Endothelial cell of umbilical vein (primary cell): ENCODE results near the gene MAST4. TPM values are rescaled to one million over a fixed set of nuclear protein-coding genes. Genes with fewer than 3 reads are reported as not detected.

Experiments
- BruUV-seq: library from RNA; stranded (reverse); fragments of 400-500 nt; replicated peaks from 2 replicates; lab custom pipeline; 2021; lab: Mats Ljungman, UMichigan
- CTCF ChIA-PET: fragments of 300-600, 350-600 bp; sonication (Branson Sonifier 250); formaldehyde crosslinking; loops from one replicate; lab custom pipeline; 2021; ENCODE audit warnings: antibody characterized with exemption, inconsistent platforms; lab: Charles Lee
- POLR2A ChIA-PET: fragments of 300-600, 350-600 bp; sonication (Branson Sonifier 250); formaldehyde crosslinking; loops from one replicate; lab custom pipeline; 2021; ENCODE audit warnings: antibody characterized with exemption, inconsistent platforms; lab: Charles Lee
- DNase-seq: peaks from one replicate; pipeline ENCODE4 v3.0.0-alpha.2; 2011; ENCODE audit warnings: low read depth, low spot score
- FAIRE-seq: peaks from 2 replicates; lab custom pipeline; 2011; peaks lifted over from hg19 to GRCh38; lab: Jason Lieb, UNC
- H2AFZ ChIP-seq: 2 replicates; pipeline ENCODE4 v1.6.0; 2012; ENCODE audit warnings: low read depth, low read length, control low read depth, inconsistent platforms
- H3K27ac ChIP-seq: 2 replicates; pipeline ENCODE4 v1.5.1; 2011; ENCODE audit warnings: low read depth, mild to moderate bottlenecking, control low read depth, low read length, moderate library complexity; ENCODE audit not compliant: insufficient read depth
- H3K27me3 ChIP-seq, 2 experiments: 2 replicates each; pipeline versions ENCODE4 v1.6.0 to v1.6.1; 2011; ENCODE audit warnings: low read length in 2 of 2, mixed read lengths in 1 of 2; ENCODE audit not compliant: control insufficient read depth in 2 of 2, insufficient read depth in 2 of 2
- H3K36me3 ChIP-seq, 2 experiments: 2 replicates in 1 of 2; 3 replicates in 1 of 2; pipeline ENCODE4 v1.5.1; 2011; ENCODE audit warnings: low read length in 2 of 2, mild to moderate bottlenecking in 1 of 2, moderate library complexity in 1 of 2; ENCODE audit not compliant: control insufficient read depth in 2 of 2, insufficient read depth in 2 of 2; ENCODE audit errors: extremely low read depth in 1 of 2
- H3K4me1 ChIP-seq: 3 replicates; pipeline ENCODE4 v1.5.1; 2011; ENCODE audit warnings: mild to moderate bottlenecking, low read length; ENCODE audit not compliant: control insufficient read depth, insufficient read depth; ENCODE audit errors: extremely low read depth
- H3K4me2 ChIP-seq: 2 replicates; pipeline ENCODE4 v1.6.1; 2011; ENCODE audit warnings: low read length, control low read depth, mixed read lengths; ENCODE audit not compliant: insufficient read depth
- H3K4me3 ChIP-seq, 3 experiments: fragments of 200-600 bp in 1 of 3; sonication (generic), shearing (Covaris generic) in 1 of 3; replicated peaks in 1 of 3; 2 replicates each; pipeline ENCODE4 v1.5.1; 2011 to 2016; ENCODE audit warnings: control low read depth in 3 of 3, low read length in 3 of 3, mild to moderate bottlenecking in 2 of 3, inconsistent platforms in 1 of 3, low read depth in 1 of 3, moderate library complexity in 1 of 3; ENCODE audit not compliant: insufficient read depth in 1 of 3
- H3K79me2 ChIP-seq: 2 replicates; pipeline ENCODE4 v1.6.0; 2012; ENCODE audit warnings: low read length, inconsistent platforms; ENCODE audit not compliant: control insufficient read depth, insufficient read depth
- H3K9ac ChIP-seq: replicated peaks from 2 replicates; pipeline ENCODE3; 2011; ENCODE audit warnings: low read length, control low read depth; ENCODE audit not compliant: insufficient read depth; ENCODE audit errors: extremely low read depth
- H3K9me1 ChIP-seq: replicated peaks from 3 replicates; pipeline ENCODE4 v1.6.0; 2011; ENCODE audit warnings: mild to moderate bottlenecking, low read length; ENCODE audit not compliant: control insufficient read depth, insufficient read depth; ENCODE audit errors: extremely low read depth
- H3K9me3 ChIP-seq: replicated peaks from 2 replicates; pipeline ENCODE4 v1.5.1; 2012; ENCODE audit warnings: low read length, inconsistent platforms; ENCODE audit not compliant: control insufficient read depth, insufficient read depth
- H4K20me1 ChIP-seq: replicated peaks from 2 replicates; pipeline ENCODE3; 2011; ENCODE audit warnings: mild to moderate bottlenecking, low read length; ENCODE audit not compliant: control insufficient read depth, insufficient read depth; ENCODE audit errors: extremely low read depth
- CTCF ChIP-seq, 2 donors: IDR thresholded peaks; 1 replicate in 1 of 2; 2 replicates in 1 of 2; pipeline ENCODE4 v1.5.1; 2011; ENCODE audit warnings: low read length in 2 of 2, mild to moderate bottlenecking in 2 of 2, moderate library complexity in 2 of 2, control low read depth in 1 of 2, inconsistent platforms in 1 of 2, low read depth in 1 of 2; ENCODE audit not compliant: insufficient read depth in 1 of 2; ENCODE audit errors: extremely low read depth in 1 of 2
- EZH2 ChIP-seq: IDR thresholded peaks from 2 replicates; pipeline ENCODE4 v1.6.1; 2012; ENCODE audit warnings: borderline replicate concordance, low read depth, mild to moderate bottlenecking, moderate library complexity, low read length, inconsistent platforms; ENCODE audit not compliant: severe bottlenecking
- FOS ChIP-seq: IDR thresholded peaks from 2 replicates; pipeline ENCODE4 v1.6.1; 2011; ENCODE audit warnings: mild to moderate bottlenecking, low read length, moderate library complexity, borderline replicate concordance; ENCODE audit not compliant: insufficient read depth
- GATA2 ChIP-seq: IDR thresholded peaks from 2 replicates; pipeline ENCODE4 v1.7.0; 2011; ENCODE audit warnings: low read depth, mild to moderate bottlenecking, moderate library complexity, mixed read lengths, low read length; ENCODE audit not compliant: insufficient read length, insufficient read depth
- JUN ChIP-seq: IDR thresholded peaks from 2 replicates; pipeline ENCODE4 v1.6.1; 2011; ENCODE audit warnings: borderline replicate concordance, low read depth; ENCODE audit not compliant: insufficient read length, insufficient read depth
- MAX ChIP-seq: IDR thresholded peaks from 2 replicates; pipeline ENCODE4 v1.6.1; 2011; ENCODE audit not compliant: insufficient read depth, insufficient read length
- MYC ChIP-seq: IDR thresholded peaks from one replicate; pipeline ENCODE4 v1.6.1; 2011; ENCODE audit warnings: mild to moderate bottlenecking, low read depth, low read length
- POLR2A ChIP-seq: IDR thresholded peaks from 2 replicates; pipeline ENCODE4 v1.6.1; 2012; ENCODE audit warnings: low read depth, mild to moderate bottlenecking, control low read depth, low read length
- POLR2AphosphoS5 ChIP-seq: IDR thresholded peaks from 2 replicates; pipeline ENCODE4 v1.6.1; 2012; ENCODE audit warnings: low read depth, mild to moderate bottlenecking, control low read depth, low read length, moderate library complexity; ENCODE audit not compliant: insufficient read depth
- dilution Hi-C: fragments of 300-500 bp; cut with MboI; formaldehyde crosslinking; loops from one replicate; pipeline ENCODE4 v1.15.0; 2019; ENCODE audit warnings: low sequenced_read_pairs; ENCODE audit not compliant: extremely low pct_ligation_motif_present
- intact Hi-C: fragments of 100-400 bp; cut with micrococcal nuclease; formaldehyde crosslinking; loops from one replicate; pipeline ENCODE4 v1.10.0; 2022
- polyA plus RNA-seq, 4 experiments: library from polyadenylated mRNA; depleted of rRNA in 3 of 4; stranded (reverse) in 3 of 4; unstranded in 1 of 4; fragments of >200 nt; gene quantifications; 2 replicates each; pipeline versions ENCODE4 v1.2.1 to v1.2.3, GENCODE V29; 2011 to 2012; ENCODE audit warnings: missing spikeins in 1 of 4
- total RNA-seq: library from RNA; stranded (reverse); gene quantifications from 2 replicates; pipeline ENCODE4 v1.2.3, GENCODE V29; 2021

Gene MAST4
- total and polyA plus RNA-seq, 2 donors (not counting 3 experiments of a cell fraction or from before 2014, with no cell fraction given) = 40.2 to 116 TPM

GRCh38 chr5:66974256-66974655 is 378.1 kb downstream of the MAST4 start:
- CTCF ChIA-PET = no interaction called here
- FAIRE-seq = no peak
- intact Hi-C loops = no loop called here

More at GRCh38 chr5:66974256-66974655, 378.1 kb downstream of the MAST4 start:
- no peaks in the 10 kb centered on the region for H3K9me3 ChIP-seq
- POLR2A ChIA-PET = no interaction called here
- no peaks in the 10 kb centered on the region for H3K79me2 ChIP-seq
- no peak for TF ChIP-seq JUN
- no peak for TF ChIP-seq EZH2
- no peak for TF ChIP-seq FOS
- no peak for TF ChIP-seq POLR2AphosphoS5
- TF ChIP-seq CTCF (IDR thresholded peaks at IDR 0.05; ENCODE audit: extremely low read depth in 1 of 2, insufficient read depth in 1 of 2, low read depth in 1 of 2, low read length in 2 of 2) = no peak
- TF ChIP-seq MYC = no peak
- no peak for TF ChIP-seq GATA2
- TF ChIP-seq POLR2A = no peak
- no peak for TF ChIP-seq MAX
- H3K27me3 ChIP-seq = no peaks in the 10 kb centered on the region
- H3K4me2 ChIP-seq = no peak overlapping the region
- H3K27ac ChIP-seq = no peak overlapping the region
- no TSS peak for BruUV-seq
- H3K36me3 ChIP-seq = peaks cover 0 to 2% of the 10 kb centered on the region in 2 experiments
- no peak overlapping the region for H2AFZ ChIP-seq
- no peaks in the 10 kb centered on the region for H4K20me1 ChIP-seq
- no peaks in the 10 kb centered on the region for H3K4me1 ChIP-seq
- no peak overlapping the region for H3K9ac ChIP-seq
- no peak for DNase-seq
- dilution Hi-C loops = no loop called here
- no peaks in the 10 kb centered on the region for H3K9me1 ChIP-seq
- H3K4me3 ChIP-seq = no peak overlapping the region
